Right atrium auricular region (tissue), 2 donors: ENCODE data around the gene RFC3. TPM values are rescaled to one million over a fixed set of nuclear protein-coding genes. Genes with fewer than 3 reads are reported as not detected.
"Not testable (repeated sequence)": the region's sequence is repeated elsewhere in the genome, so short reads cannot be mapped to it uniquely, and the experiment has no call there.

Experiments used
- DNase-seq: peaks from one replicate; pipeline ENCODE4 v3.0.0-alpha.2; 2019; ENCODE audit warnings: low spot score
- H3K27ac ChIP-seq, 2 donors: fragments of 200-600 bp; sonication (generic); 1 replicate in 1 of 2; 2 replicates in 1 of 2; pipeline ENCODE4 v1.5.1; 2016 to 2019
- H3K27me3 ChIP-seq, 2 donors: fragments of 200-600 bp; sonication (generic); one replicate each; pipeline versions ENCODE4 v1.5.1 to v1.6.0; 2017 to 2019
- H3K36me3 ChIP-seq: fragments of 200-600 bp; sonication (generic); one replicate; pipeline ENCODE4 v1.5.1; 2016
- H3K4me1 ChIP-seq, 2 donors: fragments of 200-600 bp; sonication (generic); one replicate each; pipeline versions ENCODE4 v1.5.1 to v1.6.0; 2017 to 2019
- H3K4me3 ChIP-seq, 2 donors: fragments of 200-600 bp; sonication (generic); 1 replicate in 1 of 2; 2 replicates in 1 of 2; pipeline ENCODE4 v1.5.1; 2017 to 2019; ENCODE audit warnings: mild to moderate bottlenecking in 1 of 2, moderate library complexity in 1 of 2
- H3K9me3 ChIP-seq, 2 donors: fragments of 200-600 bp; sonication (generic); one replicate each; pipeline ENCODE4 v1.5.1; 2019
- CTCF ChIP-seq, 2 donors: fragments of 200-600 bp; sonication (generic); IDR thresholded peaks; one replicate each; pipeline ENCODE4 v1.5.1; 2019; ENCODE audit warnings: antibody characterized with exemption in 2 of 2
- total RNA-seq, 2 donors: library from RNA; depleted of rRNA; stranded (reverse); fragments of >200 nt; gene quantifications; one replicate each; pipeline ENCODE4 v1.1.0, GENCODE V29; 2016

The RFC3 gene
- total RNA-seq, 2 donors from 2014 or later: 3.3 to 4.9 TPM

- no peak for TF ChIP-seq CTCF (IDR thresholded peaks at IDR 0.05)
- DNase-seq: no peak
- Histone ChIP-seq H3K4me3 (no peak overlapping the region), H3K27me3 (no peaks in the 10 kb centered on the region), H3K9me3 (no peaks in the 10 kb centered on the region), H3K36me3 (no peaks in the 10 kb centered on the region), H3K4me1 (no peaks in the 10 kb centered on the region), H3K27ac (no peak overlapping the region)
Observed at GRCh38 chr13:33782631-33783030, 35.3 kb upstream of the RFC3 start.

GRCh38 chr13:33783212-33783611, 34.7 kb upstream of the RFC3 start:
- H3K27me3 ChIP-seq, H3K36me3 ChIP-seq, H3K9me3 ChIP-seq, DNase-seq, H3K4me3 ChIP-seq, H3K4me1 ChIP-seq, H3K27ac ChIP-seq: not testable (repeated sequence)

- no peaks in the 10 kb centered on the region for H3K4me1 ChIP-seq
- no peaks in the 10 kb centered on the region for H3K36me3 ChIP-seq
- no peaks in the 10 kb centered on the region for H3K9me3 ChIP-seq
- H3K4me3 ChIP-seq: no peak overlapping the region
- DNase-seq: no peak
- TF ChIP-seq CTCF (IDR thresholded peaks at IDR 0.05): no peak
- no peaks in the 10 kb centered on the region for H3K27me3 ChIP-seq
- no peak overlapping the region for H3K27ac ChIP-seq
Observed at GRCh38 chr13:33784738-33785137, 33.2 kb upstream of the RFC3 start.

- H3K4me3 ChIP-seq: no peak overlapping the region
- no peak for DNase-seq
- no peaks in the 10 kb centered on the region for H3K9me3 ChIP-seq
- no peaks in the 10 kb centered on the region for H3K4me1 ChIP-seq
- H3K27ac ChIP-seq: no peak overlapping the region
- no peaks in the 10 kb centered on the region for H3K36me3 ChIP-seq
- no peak for TF ChIP-seq CTCF (IDR thresholded peaks at IDR 0.05)
- H3K27me3 ChIP-seq: no peaks in the 10 kb centered on the region
Observed at GRCh38 chr13:33785384-33785783, 32.6 kb upstream of the RFC3 start.

- Histone ChIP-seq H3K4me1 (no peaks in the 10 kb centered on the region), H3K9me3 (no peaks in the 10 kb centered on the region), H3K27me3 (no peaks in the 10 kb centered on the region), H3K27ac (no peak overlapping the region), H3K36me3 (no peaks in the 10 kb centered on the region), H3K4me3 (peak overlapping the region; percentile 3 to 27)
- no peak for DNase-seq
- no peak for TF ChIP-seq CTCF (IDR thresholded peaks at IDR 0.05)
Observed at GRCh38 chr13:33787051-33787591, 30.8 kb upstream of the RFC3 start.

GRCh38 chr13:33789066-33789606, 28.8 kb upstream of the RFC3 start:
- Histone ChIP-seq H3K4me1 (no peaks in the 10 kb centered on the region), H3K36me3 (no peaks in the 10 kb centered on the region), H3K4me3 (no peak overlapping the region), H3K27ac (no peak overlapping the region), H3K9me3 (no peaks in the 10 kb centered on the region), H3K27me3 (no peaks in the 10 kb centered on the region)
- TF ChIP-seq CTCF (IDR thresholded peaks at IDR 0.05): no peak
- DNase-seq: no peak
